ENCODE results near the gene BBS7. TPM values are rescaled to one million over a fixed set of nuclear protein-coding genes. Genes with fewer than 3 reads are reported as not detected.

The BBS7 gene
- total RNA-seq, 1 donor from 2014 or later, result 26.4 TPM

DNA sequence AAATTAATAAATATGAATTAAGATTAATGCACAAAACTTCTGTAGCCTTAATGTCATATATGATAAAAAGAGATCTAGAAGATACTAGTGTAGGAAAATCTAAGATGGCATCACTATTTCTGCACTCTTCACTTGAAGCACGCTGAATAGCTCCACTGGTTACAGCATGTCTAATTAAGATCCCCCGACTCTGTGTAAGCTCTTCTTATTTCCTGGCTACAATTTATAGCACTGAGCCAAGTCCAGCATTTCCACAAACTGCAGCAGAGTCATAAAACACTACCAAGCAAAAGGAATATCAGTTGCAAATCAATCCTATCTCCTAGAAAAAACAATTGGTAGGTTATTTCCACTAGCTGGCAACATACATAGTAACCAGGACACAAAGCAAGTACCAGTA is 45.3 kb downstream of the BBS7 start:
- Mint-ChIP-seq H3K9me3 (no peaks in the 10 kb centered on the region), H3K27me3 (ENCODE audit: low read depth) (no peaks in the 10 kb centered on the region), H3K36me3 (ENCODE audit: low read depth) (peaks cover 3% of the 10 kb centered on the region), H3K4me3 (peak overlapping the region; percentile 83), H3K27ac (ENCODE audit: unreplicated experiment) (no peak overlapping the region), H3K4me1 (peaks cover 30% of the 10 kb centered on the region)
- DNase-seq (ENCODE audit: low read depth, low spot score), result no peak
- no peak for TF ChIP-seq CTCF (conservative IDR thresholded peaks at IDR 0.05)

- no peak for DNase-seq (ENCODE audit: low read depth, low spot score)
- Mint-ChIP-seq H3K27me3 (ENCODE audit: low read depth) (no peaks in the 10 kb centered on the region), H3K27ac (ENCODE audit: unreplicated experiment) (peak overlapping the region; percentile 98), H3K4me1 (peaks cover 30% of the 10 kb centered on the region), H3K4me3 (peak overlapping the region; percentile 91), H3K36me3 (ENCODE audit: low read depth) (peaks cover 5% of the 10 kb centered on the region), H3K9me3 (no peaks in the 10 kb centered on the region)
- TF ChIP-seq CTCF (conservative IDR thresholded peaks at IDR 0.05), result no peak
Observed at GRCh38 chr4:121824171-121824527, 46.1 kb downstream of the BBS7 start.

GRCh38 chr4:121823505-121824170 is 46.6 kb downstream of the BBS7 start, which contains the start of gene CCNA2:
CCNA2 (minus strand) TSS chr4:121823883; CDS start chr4:121823628, 255 bp downstream.
- H3K36me3 Mint-ChIP-seq (ENCODE audit: low read depth), result peaks cover 8% of the 10 kb centered on the region
- DNase-seq (ENCODE audit: low read depth, low spot score), result peak; percentile 91
- TF ChIP-seq CTCF (conservative IDR thresholded peaks at IDR 0.05), result no peak
- H3K9me3 Mint-ChIP-seq, result no peaks in the 10 kb centered on the region
- peaks cover 30% of the 10 kb centered on the region for H3K4me1 Mint-ChIP-seq
- H3K4me3 Mint-ChIP-seq, result peak within 1 kb of the TSS; percentile 91
- no peaks in the 10 kb centered on the region for H3K27me3 Mint-ChIP-seq (ENCODE audit: low read depth)
- H3K27ac Mint-ChIP-seq (ENCODE audit: unreplicated experiment), result peak within 1 kb of the TSS; percentile 98

- TF ChIP-seq CTCF (conservative IDR thresholded peaks at IDR 0.05), result peak; percentile 22
- peak overlapping the region; percentile 91 for H3K4me3 Mint-ChIP-seq
- H3K36me3 Mint-ChIP-seq (ENCODE audit: low read depth), result peaks cover 12% of the 10 kb centered on the region
- peaks cover 33% of the 10 kb centered on the region for H3K4me1 Mint-ChIP-seq
- peak overlapping the region; percentile 98 for H3K27ac Mint-ChIP-seq (ENCODE audit: unreplicated experiment)
- no peaks in the 10 kb centered on the region for H3K9me3 Mint-ChIP-seq
- DNase-seq (ENCODE audit: low read depth, low spot score), result peak; percentile 30
- H3K27me3 Mint-ChIP-seq (ENCODE audit: low read depth), result no peaks in the 10 kb centered on the region
Observed at GRCh38 chr4:121822796-121823504, 47.3 kb downstream of the BBS7 start.

GRCh38 chr4:121822047-121822446 is 48.2 kb downstream of the BBS7 start:
- Mint-ChIP-seq H3K4me1 (peaks cover 33% of the 10 kb centered on the region), H3K27me3 (ENCODE audit: low read depth) (no peaks in the 10 kb centered on the region), H3K36me3 (ENCODE audit: low read depth) (peaks cover 12% of the 10 kb centered on the region), H3K27ac (ENCODE audit: unreplicated experiment) (no peak overlapping the region), H3K9me3 (no peaks in the 10 kb centered on the region), H3K4me3 (peak overlapping the region; percentile 91)
- no peak for TF ChIP-seq CTCF (conservative IDR thresholded peaks at IDR 0.05)
- no peak for DNase-seq (ENCODE audit: low read depth, low spot score)
